ENCODE results near the gene ORAI2.

DNA sequence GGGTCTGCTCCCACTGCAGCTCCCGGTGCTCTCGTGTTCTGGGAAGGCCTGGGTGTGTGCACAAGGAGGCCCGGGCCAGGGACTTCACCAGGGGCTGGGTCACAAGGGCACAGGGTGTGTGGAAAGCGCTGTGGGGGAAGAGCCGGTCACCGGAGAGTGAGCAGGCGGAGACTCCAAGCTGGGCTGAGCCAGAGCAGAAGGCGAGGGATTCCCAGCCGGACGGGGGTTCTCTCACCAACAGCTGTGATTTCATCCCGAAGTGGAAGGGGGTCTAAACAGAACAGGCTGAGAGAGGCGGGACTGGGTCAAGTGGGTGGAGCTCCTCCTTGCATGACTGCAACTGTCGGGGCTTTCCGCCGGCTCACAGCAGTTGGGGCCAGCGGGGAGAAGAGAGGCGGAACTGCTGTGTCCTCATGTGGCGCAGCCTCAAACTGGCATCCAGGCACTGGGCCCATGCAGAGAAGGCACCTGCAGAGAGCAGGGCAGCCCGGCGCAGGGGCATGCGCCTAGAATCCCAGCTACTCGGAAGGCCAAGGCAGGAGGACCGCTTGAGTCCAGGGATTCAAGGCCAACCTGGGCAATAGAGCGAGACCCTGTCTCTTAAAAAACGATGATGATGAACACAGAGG lies 7.6 kb upstream of the ORAI2 start:
- TF ChIP-seq, protein P1, sequence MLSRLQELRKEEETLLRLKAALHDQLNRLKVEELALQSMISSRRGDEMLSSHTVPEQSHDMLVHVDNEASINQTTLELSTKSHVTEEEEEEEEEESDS (CRISPR knock-in tag; IDR thresholded peaks at IDR 0.05; ENCODE audit: borderline replicate concordance), result no peak
- no peak for TF ChIP-seq CC2D1A (CRISPR knock-in tag; IDR thresholded peaks at IDR 0.05)
- TF ChIP-seq POLR2AphosphoS5 (IDR thresholded peaks at IDR 0.05; ENCODE audit: low read depth, low read length), result no peak
- TF ChIP-seq, protein P2, sequence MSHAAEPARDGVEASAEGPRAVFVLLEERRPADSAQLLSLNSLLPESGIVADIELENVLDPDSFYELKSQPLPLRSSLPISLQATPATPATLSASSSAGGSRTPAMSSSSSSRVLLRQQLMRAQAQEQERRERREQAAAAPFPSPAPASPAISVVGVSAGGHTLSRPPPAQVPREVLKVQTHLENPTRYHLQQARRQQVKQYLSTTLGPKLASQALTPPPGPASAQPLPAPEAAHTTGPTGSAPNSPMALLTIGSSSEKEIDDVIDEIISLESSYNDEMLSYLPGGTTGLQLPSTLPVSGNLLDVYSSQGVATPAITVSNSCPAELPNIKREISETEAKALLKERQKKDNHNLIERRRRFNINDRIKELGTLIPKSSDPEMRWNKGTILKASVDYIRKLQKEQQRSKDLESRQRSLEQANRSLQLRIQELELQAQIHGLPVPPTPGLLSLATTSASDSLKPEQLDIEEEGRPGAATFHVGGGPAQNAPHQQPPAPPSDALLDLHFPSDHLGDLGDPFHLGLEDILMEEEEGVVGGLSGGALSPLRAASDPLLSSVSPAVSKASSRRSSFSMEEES (CRISPR knock-in tag; IDR thresholded peaks at IDR 0.05), result no peak
- TF ChIP-seq RBM39 (IDR thresholded peaks at IDR 0.05; ENCODE audit: low read depth, low read length, poor library complexity, severe bottlenecking), result no peak
- TF ChIP-seq MEF2D (CRISPR knock-in tag; IDR thresholded peaks at IDR 0.05), result no peak
- no peak for TF ChIP-seq KDM6A (CRISPR knock-in tag; IDR thresholded peaks at IDR 0.05; ENCODE audit: low read depth)
- TF ChIP-seq POLR2A (IDR thresholded peaks at IDR 0.05; ENCODE audit: insufficient read depth in 1 of 2, low read depth in 2 of 2, low read length in 2 of 2), result no peak
- no peak for TF ChIP-seq SMC3 (IDR thresholded peaks at IDR 0.05; ENCODE audit: low read length)
- no peak for TF ChIP-seq KLF11 (CRISPR knock-in tag; IDR thresholded peaks at IDR 0.05)

Data from HepG2 (cell line).